Measurements from ENCODE around the gene FAF1. TPM values are rescaled to one million over a fixed set of nuclear protein-coding genes. Genes with fewer than 3 reads are reported as not detected.

Gene FAF1
- total and polyA plus RNA-seq, 2 of the 8 experiments (the other 6 are each of a cell fraction or from before 2014, with no cell fraction given), result 10.8 to 65.9 TPM

- H3K18ac ChIP-seq (ENCODE audit: extremely low read depth, low read length), result no peak overlapping the region; the same call in 1 of the 2 replicates
- H3K23ac ChIP-seq (ENCODE audit: insufficient read length), result no peak overlapping the region
- WGBS, 2 experiments (ENCODE audit: extremely low coverage in 1 of 2, insufficient coverage in 1 of 2, insufficient read length in 1 of 2, insufficient replicate concordance in 2 of 2, low coverage in 1 of 2, low lambda C conversion rate in 2 of 2, missing lambda C conversion rate in 1 of 2), result 44% methylated on average over 5 of the region's 5 CpGs; no CpG with 5 or more reads in 1 of the 2 experiments
- H3K9ac ChIP-seq (replicated peaks in 1 of 4; ENCODE audit: extremely low read depth in 1 of 4, low read depth in 3 of 4, low read length in 3 of 4), result no peak overlapping the region
- H3K79me2 ChIP-seq (ENCODE audit: control insufficient read depth in 1 of 2, insufficient read depth in 2 of 2, low read length in 2 of 2), result peaks cover 0 to 14% of the 10 kb centered on the region in 2 experiments; a peak in 2 of 4 replicates
- H4K8ac ChIP-seq (ENCODE audit: extremely low read depth, insufficient read depth, low read length), result no peak overlapping the region
- H4K5ac ChIP-seq (ENCODE audit: insufficient read length, low read depth, low read length), result no peak overlapping the region
- no peaks in the 10 kb centered on the region for H3K9me3 ChIP-seq (ENCODE audit: insufficient read depth in 2 of 2, low read depth in 1 of 2, low read length in 1 of 2)
- DNase-seq (ENCODE audit: low read depth in 1 of 2, low spot score in 2 of 2) (peak; percentile 63 to 84), FAIRE-seq (peak; percentile 28)
- H3K14ac ChIP-seq (ENCODE audit: insufficient read length), result no peak overlapping the region
- peaks cover 2% of the 10 kb centered on the region; the same call in 1 of the 2 replicates for H3K79me1 ChIP-seq (ENCODE audit: low read depth, low read length)
- no peak overlapping the region for H2AK5ac ChIP-seq (ENCODE audit: low read depth, low read length)
- no peak overlapping the region for H3K4ac ChIP-seq (replicated peaks; ENCODE audit: insufficient read length, low read depth, low read length)
- ChIA-PET POLR2A (ENCODE audit: partially characterized antibody) (interaction anchor here (1.4 kb wide), 1 partner anchor 20 kb away, joined by 3 read pairs; no protein-coding TSS in a partner anchor), CTCF (ENCODE audit: partially characterized antibody) (interaction anchor here (0.6 to 4.0 kb wide), 33 partner anchors 8 to 316 kb away, joined by 3 to 17 read pairs (median 4); partner anchors contain the start of genes CDKN2C and FAF1)
- H3K27me3 ChIP-seq (replicated peaks in 1 of 4; ENCODE audit: control insufficient read depth in 3 of 4, extremely low read depth in 1 of 4, insufficient read depth in 3 of 4, low read length in 3 of 4), result no peaks in the 10 kb centered on the region
- H2AFZ ChIP-seq (ENCODE audit: low read length), result no peak overlapping the region
- H3K23me2 ChIP-seq (ENCODE audit: low read depth, low read length), result no peaks in the 10 kb centered on the region
- H3K36me3 ChIP-seq (ENCODE audit: control insufficient read depth in 2 of 4, insufficient read depth in 4 of 4, low read length in 3 of 4), result no peaks in the 10 kb centered on the region
- peaks cover 0 to 3% (median 0%) of the 10 kb centered on the region in 4 experiments; a peak in 1 of 7 replicates for H3K4me1 ChIP-seq (replicated peaks in 1 of 4; ENCODE audit: control insufficient read depth in 3 of 4, insufficient read depth in 4 of 4, low read length in 3 of 4)
- H2BK120ac ChIP-seq (replicated peaks; ENCODE audit: low read depth, low read length), result no peak overlapping the region
- H3K27ac ChIP-seq (ENCODE audit: low read depth, low read length), result no peak overlapping the region
- no peak overlapping the region for H2BK20ac ChIP-seq (ENCODE audit: low read length)
- H3K56ac ChIP-seq (replicated peaks; ENCODE audit: insufficient read length, low read depth, low read length), result no peak overlapping the region
- H2BK5ac ChIP-seq (ENCODE audit: low read depth, low read length), result no peak overlapping the region
- no peak overlapping the region for H4K91ac ChIP-seq (replicated peaks; ENCODE audit: insufficient read length, low read length)
- no peak overlapping the region for H2BK15ac ChIP-seq (ENCODE audit: low read length)
- H2BK12ac ChIP-seq (ENCODE audit: low read depth, low read length), result no peak overlapping the region
- peak overlapping the region in 1 of 4 experiments; percentile 47; a peak in 4 of 8 replicates for H3K4me3 ChIP-seq (ENCODE audit: extremely low read depth in 1 of 4, insufficient read depth in 2 of 4, low read depth in 3 of 4, low read length in 4 of 4)
- H3K4me2 ChIP-seq (ENCODE audit: insufficient read depth in 1 of 2, low read depth in 2 of 2, low read length in 2 of 2), result peak overlapping the region; percentile 28 to 47; a peak in 3 of 4 replicates
- H4K20me1 ChIP-seq (replicated peaks in 1 of 2; ENCODE audit: control insufficient read depth in 1 of 2, insufficient read depth in 2 of 2, low read length in 2 of 2), result peaks cover 0 to 2% of the 10 kb centered on the region in 2 experiments
- peak; percentile 3 to 75 (median 68) for TF ChIP-seq CTCF (IDR thresholded peaks at IDR 0.05; ENCODE audit: control extremely low read depth in 1 of 3, insufficient read depth in 1 of 3, low read depth in 1 of 3, low read length in 3 of 3)
- peak; percentile 78 for TF ChIP-seq MAFK (IDR thresholded peaks at IDR 0.05; ENCODE audit: low read depth, low read length)
- TF ChIP-seq JUND (IDR thresholded peaks at IDR 0.05; ENCODE audit: low read length), result peak; percentile 78
- 0 out of 2 replicates have a peak, but pooled peaks have one; percentile 31 for TF ChIP-seq TAF1 (IDR thresholded peaks at IDR 0.05; ENCODE audit: low read depth, low read length)
- no peak for TF ChIP-seq CEBPB (IDR thresholded peaks at IDR 0.05; ENCODE audit: low read depth, low read length)
- no peak for TF ChIP-seq PHF8 (conservative IDR thresholded peaks at IDR 0.05; ENCODE audit: low read depth, low read length)
- TF ChIP-seq, protein P1, sequence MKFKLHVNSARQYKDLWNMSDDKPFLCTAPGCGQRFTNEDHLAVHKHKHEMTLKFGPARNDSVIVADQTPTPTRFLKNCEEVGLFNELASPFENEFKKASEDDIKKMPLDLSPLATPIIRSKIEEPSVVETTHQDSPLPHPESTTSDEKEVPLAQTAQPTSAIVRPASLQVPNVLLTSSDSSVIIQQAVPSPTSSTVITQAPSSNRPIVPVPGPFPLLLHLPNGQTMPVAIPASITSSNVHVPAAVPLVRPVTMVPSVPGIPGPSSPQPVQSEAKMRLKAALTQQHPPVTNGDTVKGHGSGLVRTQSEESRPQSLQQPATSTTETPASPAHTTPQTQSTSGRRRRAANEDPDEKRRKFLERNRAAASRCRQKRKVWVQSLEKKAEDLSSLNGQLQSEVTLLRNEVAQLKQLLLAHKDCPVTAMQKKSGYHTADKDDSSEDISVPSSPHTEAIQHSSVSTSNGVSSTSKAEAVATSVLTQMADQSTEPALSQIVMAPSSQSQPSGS (IDR thresholded peaks at IDR 0.05; ENCODE audit: low read length), result no peak
Observed at GRCh38 chr1:50873458-50874187, 86.4 kb downstream of the FAF1 start.

Measured in H1 (cell line).